NCI-H526 (cell line): ENCODE results near the gene CTCFL.
"Not testable (repeated sequence)": the region's sequence is repeated elsewhere in the genome, so short reads cannot be mapped to it uniquely, and the experiment has no call there.

ENCODE experiments used
- DNase-seq, 2 experiments: peaks; one replicate each; lab custom pipeline; 2025; lab: John Stamatoyannopoulos, UW

The CTCFL gene

GRCh38 chr20:57536771-57537724 is 12.1 kb upstream of the CTCFL start:
- DNase-seq: peak; percentile 19 to 52

DNA sequence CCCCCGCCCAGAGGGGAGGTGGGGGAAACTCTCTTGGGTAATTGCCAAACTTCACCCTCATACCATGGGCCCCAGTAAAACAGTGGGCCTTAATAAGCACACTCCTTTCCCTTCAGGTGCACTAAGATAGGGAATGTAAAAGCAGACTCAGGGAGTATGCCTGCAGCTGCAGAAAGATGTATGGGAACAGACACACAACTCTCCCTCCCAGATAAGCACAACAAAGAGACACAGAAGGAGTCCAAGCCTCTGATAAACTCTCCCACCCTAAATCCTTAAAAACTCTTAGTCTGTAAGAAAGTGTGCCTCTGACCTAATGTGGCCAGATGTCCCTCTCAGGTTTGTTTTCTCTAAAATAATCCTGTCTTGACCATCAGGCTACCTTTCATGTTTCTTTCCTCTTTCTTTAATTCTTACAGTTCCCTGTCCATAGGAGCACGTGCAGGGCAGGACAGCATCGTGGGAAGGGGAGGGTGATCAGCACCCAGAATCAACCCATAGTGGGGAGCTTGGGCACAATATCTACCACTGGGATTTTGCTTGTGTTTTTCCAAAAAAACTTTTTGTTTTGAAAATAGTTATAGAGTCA is 11.3 kb upstream of the CTCFL start:
- no peak for DNase-seq

- DNase-seq: no peak
Measured at GRCh38 chr20:57535297-57535696, 10.4 kb upstream of the CTCFL start.

DNA sequence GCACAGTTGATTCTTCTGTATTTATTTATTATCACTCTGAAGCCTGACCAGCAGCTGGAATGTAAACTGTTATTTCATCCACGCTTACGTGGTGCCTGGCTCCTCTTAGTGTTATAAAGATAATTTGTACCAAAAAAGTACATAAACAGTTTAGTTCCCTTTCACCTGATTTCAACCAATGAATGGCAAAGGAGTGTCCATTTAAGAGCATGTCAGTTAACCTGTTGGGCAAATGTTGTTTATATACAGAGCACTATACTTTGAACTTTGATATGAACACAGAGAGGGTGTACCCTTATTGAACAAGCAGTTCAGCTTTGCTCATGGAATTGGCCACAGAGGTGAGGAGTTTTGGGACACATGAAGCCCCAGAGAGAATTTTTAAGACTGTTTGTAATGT is 7.2 kb upstream of the CTCFL start:
- DNase-seq: no peak

- DNase-seq: no peak
Measured at GRCh38 chr20:57530327-57530981, 5.5 kb upstream of the CTCFL start.

DNA sequence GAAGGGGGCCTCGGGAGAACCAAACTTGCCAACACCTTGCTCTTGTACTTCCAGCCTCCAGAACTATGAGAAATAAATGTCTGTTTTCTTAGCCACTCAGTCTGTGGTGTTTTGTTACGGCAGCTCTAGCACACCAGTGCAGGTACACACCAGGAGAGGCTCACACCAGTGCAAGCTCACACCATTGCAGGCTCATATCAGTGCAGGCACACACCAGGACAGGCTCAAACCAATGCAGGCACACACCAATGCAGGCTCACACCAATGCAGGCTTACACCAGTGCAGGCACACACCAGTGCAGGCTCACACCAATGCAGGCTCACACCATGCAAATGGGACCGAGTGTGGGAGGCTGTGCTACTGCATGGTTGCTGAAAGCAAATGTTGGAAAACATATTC is 4.9 kb upstream of the CTCFL start:
- DNase-seq: no peak

DNA sequence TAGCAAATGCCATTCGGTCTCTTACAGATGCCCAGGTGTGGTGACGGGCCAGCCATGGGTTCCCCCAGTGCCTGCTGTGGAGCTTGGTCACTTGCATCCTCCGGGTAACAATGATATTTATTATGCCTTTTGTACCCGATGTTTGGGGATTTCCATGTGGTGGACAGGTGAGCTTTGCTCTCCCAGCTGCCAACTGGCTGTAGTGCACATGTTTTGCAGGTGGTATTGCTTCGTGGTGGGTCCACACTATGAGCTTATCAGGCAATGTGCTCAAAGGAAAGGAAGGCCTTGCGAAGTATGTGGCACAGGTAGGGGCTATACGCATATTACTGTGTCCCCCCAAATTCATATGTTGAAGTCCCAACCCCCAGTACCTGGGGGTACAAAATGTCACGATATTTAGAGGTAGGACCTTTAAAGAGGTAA is 4.2 kb upstream of the CTCFL start:
- DNase-seq: no peak

DNA sequence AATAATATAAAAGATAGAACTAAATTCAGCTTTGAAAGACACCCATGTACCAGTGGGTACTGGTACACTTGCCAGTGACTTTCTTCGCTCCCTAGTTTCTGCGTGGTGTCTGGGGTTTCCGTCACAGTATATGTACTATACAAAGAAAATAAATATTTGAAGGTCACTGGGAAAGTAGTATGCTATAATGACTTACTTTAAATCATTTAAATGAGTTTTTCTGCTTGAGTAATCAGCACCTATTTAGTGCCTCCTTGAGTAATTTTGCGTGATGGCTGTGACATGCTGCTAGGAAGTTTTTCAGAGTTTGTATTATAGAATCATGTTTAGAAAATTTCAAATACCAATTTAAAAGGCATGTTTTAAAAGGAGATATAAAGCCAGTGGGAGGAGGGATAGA is 3.2 kb upstream of the CTCFL start:
- no peak for DNase-seq

GRCh38 chr20:57527728-57528127 is 2.8 kb upstream of the CTCFL start:
- DNase-seq: no peak

- DNase-seq: no peak
Measured at GRCh38 chr20:57526885-57527460, 2.0 kb upstream of the CTCFL start.

DNA sequence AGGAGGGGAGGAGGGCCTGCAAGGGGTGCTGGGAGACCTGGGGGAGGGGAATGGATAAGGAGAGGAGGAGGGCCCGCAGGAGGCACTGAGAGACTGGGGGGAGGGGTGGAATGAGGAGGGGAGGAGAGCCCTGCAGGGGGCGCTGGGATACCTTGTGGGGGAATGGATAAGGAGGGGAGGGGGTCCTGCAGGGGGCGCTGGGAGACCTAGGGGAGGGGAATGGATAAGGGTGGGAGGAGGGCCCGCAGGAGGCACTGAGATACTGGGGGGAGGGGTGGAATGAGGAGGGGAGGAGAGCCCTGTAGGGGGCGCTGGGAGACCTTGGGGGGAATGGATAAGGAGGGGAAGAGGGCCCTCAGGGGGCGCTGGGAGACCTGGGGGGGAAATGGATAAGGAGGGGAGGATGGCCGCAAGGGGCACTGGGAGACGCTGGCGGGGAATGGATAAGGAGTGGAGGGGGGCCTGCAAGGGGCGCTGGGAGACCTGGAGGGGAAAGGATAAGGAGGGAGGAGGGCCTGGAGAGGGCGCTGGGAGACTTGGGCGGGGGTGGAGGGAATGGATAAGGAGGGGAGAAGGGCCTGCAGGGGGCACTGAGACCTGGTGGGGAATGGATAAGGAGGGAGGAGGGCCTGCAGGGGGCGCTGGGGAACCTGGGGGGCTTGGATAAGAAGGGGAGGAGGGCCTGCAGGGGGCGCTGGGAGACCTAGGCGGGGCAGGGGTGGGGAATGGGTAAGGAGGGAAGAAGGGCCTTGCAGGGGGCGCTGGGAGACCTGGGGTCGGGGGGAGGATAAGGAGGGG is 1.3 kb upstream of the CTCFL start:
- DNase-seq: peak; percentile 30 to 72

- no peak for DNase-seq
Measured at GRCh38 chr20:57525328-57526086, 567 bp upstream of the CTCFL start.

- no peak for DNase-seq
Measured at GRCh38 chr20:57523782-57524181, 1.2 kb downstream of the CTCFL start.

DNA sequence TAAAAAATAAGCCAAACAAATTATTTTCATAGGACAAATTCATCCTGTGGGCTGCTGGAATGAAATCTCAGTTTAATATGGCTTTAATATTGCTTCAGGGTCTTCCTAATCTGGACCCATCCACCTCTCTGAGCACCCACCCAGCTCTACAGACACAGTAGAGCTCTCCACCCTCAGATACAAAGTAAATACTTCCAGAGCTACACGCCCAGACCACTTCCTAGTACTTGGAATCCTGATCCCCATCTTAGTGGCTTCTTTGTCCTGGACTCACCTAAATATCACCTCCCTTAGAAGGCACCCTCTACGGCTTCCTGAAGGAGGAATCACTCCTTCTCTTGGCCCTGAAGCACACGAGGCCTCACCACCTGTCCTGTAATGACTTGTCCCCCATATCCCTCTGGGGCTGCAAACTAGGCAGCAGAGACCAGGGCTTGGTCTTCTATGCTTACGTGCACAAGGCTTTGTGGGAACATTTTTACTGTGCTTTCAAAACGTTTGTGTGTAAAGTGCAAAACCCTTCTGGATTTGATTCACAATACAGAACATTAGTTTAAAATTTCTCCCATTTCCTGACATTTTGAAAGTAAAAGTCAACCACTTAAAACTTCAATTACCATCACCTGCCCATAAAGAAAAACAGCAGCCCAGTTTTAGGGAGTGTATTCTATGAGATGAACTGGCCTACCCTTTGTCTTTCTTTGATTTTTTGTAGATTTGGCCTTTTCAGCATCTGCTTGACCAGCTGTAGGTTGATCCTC is 2.4 kb downstream of the CTCFL start:
- DNase-seq: no peak

GRCh38 chr20:57517904-57518303 is 7.0 kb downstream of the CTCFL start:
- no peak for DNase-seq

DNA sequence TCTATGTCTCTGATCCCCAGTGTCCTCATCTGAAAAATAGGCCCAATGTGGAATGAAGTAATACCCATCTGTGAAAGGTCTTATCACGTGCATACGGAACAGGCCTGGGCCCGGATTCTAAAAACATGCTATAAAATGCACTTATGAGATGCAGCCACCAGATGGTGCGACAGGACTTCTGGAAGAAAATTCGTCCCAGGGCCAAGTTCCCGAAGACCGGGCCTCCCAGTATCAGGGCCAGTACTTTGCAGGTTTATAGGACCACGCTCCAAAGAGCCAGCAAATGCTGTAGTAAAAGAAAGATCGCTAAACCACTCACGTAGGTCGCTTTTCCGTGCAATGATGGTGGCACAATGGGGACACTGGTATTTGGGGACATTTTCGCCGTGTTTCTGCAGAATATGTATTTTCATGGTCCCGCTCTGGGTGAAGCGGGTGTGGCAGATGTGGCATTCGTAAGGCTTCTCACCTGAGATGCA is 10.6 kb downstream of the CTCFL start:
- peak; percentile 78 to 93 for DNase-seq

GRCh38 chr20:57513199-57513598 is 11.7 kb downstream of the CTCFL start:
- no peak for DNase-seq

DNA sequence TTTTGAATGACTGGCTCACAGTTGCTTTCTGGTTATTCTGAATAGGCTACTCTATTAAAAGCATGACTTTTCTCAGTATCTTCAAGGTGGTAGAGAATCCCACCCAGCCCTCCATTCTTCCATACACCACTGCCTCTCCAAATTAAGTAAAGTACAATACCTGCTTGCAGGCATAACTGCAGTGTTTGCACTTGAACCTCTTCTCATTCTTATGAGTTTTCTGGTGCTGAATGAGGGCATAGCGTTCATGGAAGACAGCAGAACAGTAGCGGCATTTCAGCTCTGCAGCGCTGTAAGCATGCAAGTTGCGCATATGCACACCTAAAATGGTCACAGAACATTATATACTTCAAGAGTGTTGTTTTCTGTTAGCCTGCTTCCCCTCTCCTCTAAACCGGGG is 12.5 kb downstream of the CTCFL start:
- no peak for DNase-seq

DNA sequence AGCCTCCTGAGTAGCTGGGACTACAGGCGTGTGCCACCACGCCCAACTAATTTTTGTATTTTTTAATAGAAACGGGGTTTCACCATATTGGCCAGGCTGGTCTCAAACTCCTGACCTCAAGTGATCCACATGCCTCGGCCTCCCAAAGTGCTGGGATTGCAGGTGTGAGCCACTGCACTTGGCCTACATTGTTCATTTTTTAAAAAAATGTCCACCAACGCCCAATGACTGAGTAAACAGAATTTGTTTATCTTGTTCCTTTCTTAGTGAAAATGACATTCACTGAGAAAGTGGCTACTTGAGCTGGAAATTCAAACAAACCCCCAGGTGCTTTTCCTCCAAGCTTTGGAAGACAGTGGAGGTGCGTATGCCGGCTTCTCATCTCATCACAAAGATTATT is 13.2 kb downstream of the CTCFL start:
- DNase-seq: not testable (repeated sequence)

DNA sequence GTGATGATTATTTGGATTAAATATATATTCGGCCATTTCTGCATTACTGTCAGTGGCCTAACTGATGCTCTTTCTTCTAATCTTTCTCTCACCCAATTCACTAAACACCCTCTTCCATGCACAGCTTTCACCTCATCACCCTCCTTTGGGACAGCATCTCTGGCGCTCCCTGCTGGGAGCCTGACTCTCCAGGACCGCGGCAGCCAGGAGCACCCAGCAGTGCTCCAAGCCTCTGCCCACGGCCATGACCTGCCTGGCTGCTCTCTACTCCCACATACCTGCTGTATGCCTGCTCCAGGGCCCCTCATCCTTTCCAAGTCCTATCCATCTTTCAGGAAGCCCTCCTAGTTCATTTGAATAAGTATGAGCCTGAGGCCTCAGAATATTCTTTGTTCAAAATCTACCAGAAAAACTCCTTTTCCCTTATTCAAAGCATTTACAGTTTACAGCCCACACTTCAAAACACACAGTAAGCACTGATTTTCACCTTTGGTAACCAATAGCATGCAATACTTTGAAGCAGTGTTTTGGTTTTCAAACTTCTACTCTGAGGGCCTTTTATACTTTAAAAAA is 15.2 kb downstream of the CTCFL start:
- DNase-seq: peak; percentile 72 to 94
